HT-29 (cell line): Measurements from ENCODE around the gene DIS3L2. TPM values are rescaled to one million over a fixed set of nuclear protein-coding genes. Genes with fewer than 3 reads are reported as not detected.
A peak's percentile ranks its signal among the peaks of the same experiment; 100 is the strongest.
"Not testable (repeated sequence)": the region's sequence is repeated elsewhere in the genome, so short reads cannot be mapped to it uniquely, and the experiment has no call there.

Experiments
- DNase-seq: peaks from one replicate; pipeline ENCODE4 v3.0.0-alpha.2; 2015; ENCODE audit warnings: low spot score
- total RNA-seq: library from RNA; depleted of rRNA; stranded (reverse); fragments of >200 nt; shearing (Covaris generic); gene quantifications from 2 replicates; pipeline ENCODE4 v1.2.3, GENCODE V29; 2014

DIS3L2 gene
- total RNA-seq, 1 experiment from 2014 or later: 29.4 TPM

DNA sequence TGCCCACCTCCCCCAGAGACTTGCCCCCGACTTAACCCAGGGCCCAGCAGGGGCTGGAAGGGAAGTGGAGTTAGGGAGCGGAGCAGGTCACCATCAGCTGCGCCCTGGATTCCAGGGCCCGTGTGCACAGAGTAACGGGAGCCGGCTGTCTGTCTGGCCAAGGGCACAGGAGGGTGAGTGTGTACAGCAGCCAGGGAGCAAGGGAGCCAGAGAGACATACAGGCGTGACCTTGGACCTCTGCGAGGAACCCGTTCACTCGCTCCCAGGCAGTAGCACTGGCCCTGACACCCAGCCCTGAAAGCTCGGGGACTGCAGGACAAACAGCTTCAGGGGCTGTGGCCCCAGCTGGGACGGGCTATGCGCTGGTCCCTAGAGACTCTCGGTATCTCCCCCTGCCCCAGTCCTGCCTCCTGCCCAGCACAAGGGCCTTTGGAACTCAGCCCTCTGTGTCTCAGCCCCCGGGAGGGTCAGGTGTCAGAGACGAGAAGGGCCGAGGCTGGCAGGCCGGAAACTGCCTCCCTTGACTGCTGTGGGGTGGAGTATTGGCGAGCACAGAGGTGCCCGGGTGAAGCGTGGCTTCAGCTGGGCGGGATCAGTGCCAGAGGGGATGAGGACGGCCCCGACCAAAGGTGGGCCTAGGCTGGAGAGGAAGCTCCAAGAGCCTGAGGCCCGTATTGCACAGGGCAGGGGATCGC is 370.9 kb downstream of the DIS3L2 start:
- DNase-seq: peak; percentile 32

DNA sequence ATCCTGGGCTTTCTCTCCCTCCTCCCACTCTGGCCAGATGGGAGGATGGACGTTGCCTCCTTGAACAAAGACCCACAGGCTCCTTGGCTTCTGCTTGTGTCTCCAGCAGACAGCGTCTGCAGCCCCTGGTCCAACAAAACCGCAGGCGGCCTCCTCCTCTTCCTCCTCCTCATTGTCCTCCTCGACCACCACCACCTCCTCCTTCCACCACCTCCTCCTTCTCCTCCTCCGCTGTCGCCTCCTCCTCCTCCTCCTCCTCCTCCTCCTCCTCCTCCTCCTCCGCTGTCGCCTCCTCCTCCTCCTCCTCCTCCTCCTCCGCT is 371.4 kb downstream of the DIS3L2 start:
- DNase-seq: no peak

GRCh38 chr2:232333361-232334135 is 372.0 kb downstream of the DIS3L2 start:
- no peak for DNase-seq

- DNase-seq: not testable (repeated sequence)
These were observed 372.8 kb downstream of the DIS3L2 start for GRCh38 chr2:232334136-232334884.

DNA sequence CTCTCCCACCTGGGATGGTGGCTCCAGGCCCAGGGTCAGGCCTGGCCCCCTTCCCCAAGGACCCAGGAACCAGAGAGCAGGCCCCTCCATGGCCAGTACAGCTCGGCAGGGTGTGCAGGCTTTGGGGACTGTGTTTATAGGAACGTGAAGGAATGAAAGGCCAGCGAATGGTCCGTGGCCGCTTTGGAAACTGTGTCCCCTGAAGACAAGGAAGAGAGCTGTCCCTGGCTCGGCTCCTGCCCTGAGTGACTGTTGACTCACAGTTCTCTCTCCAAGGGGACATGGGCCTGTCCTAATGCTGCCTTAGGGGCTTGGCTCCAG is 373.3 kb downstream of the DIS3L2 start:
- not testable (repeated sequence) for DNase-seq

DNA sequence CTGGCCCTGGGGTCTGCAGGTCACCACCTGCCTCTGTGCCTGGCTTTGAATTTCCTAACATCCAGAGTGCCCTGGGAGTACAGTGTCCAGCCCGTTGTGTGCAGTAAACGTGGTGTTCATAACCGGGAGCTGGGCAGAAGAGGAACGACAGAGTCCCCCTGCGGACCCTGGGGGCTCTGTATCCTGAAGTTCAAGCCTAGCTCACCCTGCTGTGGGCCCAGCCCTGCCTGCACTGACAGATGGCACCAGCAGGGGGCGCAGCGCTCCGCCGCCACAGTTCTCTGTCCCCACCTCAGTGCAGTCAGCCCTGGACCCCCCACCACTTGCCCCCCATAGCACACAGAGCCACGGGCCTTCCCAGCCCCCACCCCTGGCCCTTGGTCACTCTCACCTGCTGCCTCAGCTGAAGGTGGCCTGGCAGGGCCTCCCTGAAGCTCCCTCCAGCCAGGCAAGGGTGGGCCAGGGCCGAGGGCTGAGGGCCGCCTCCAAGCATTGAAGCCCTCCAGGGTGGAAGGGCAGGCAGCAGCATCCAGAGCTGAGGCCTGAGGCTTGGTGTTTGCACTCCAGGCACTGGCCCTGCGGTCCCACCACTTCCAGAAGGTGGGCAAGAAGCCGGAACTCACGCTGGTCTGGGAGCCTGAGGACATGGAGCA is 373.8 kb downstream of the DIS3L2 start:
- not testable (repeated sequence) for DNase-seq

- DNase-seq: no peak
These were observed 374.3 kb downstream of the DIS3L2 start for GRCh38 chr2:232335859-232336215.

DNA sequence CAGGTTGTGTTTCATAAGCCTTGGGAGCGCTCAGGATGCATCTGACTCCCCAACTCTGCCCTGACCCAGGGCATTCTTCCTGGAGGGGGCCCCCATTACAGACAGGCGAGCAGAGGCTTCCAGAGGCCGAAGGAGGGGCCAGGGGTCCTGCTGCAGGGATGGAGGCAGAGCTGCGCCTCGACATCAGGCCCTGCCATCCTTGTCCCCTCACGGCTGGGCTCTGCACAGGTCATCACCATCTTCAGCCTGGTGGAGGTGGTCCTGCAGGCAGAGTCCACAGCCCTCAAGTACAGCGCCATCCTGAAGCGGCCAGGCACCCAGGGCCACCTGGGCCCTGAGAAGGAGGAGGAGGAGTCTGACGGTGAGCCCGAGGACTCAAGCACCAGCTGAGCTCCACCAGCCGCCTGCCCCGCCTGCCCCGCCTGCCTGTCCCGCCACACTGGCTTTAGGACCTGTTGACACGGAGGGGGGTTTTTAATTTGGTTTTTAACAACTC is 374.8 kb downstream of the DIS3L2 start:
- no peak for DNase-seq

DNA sequence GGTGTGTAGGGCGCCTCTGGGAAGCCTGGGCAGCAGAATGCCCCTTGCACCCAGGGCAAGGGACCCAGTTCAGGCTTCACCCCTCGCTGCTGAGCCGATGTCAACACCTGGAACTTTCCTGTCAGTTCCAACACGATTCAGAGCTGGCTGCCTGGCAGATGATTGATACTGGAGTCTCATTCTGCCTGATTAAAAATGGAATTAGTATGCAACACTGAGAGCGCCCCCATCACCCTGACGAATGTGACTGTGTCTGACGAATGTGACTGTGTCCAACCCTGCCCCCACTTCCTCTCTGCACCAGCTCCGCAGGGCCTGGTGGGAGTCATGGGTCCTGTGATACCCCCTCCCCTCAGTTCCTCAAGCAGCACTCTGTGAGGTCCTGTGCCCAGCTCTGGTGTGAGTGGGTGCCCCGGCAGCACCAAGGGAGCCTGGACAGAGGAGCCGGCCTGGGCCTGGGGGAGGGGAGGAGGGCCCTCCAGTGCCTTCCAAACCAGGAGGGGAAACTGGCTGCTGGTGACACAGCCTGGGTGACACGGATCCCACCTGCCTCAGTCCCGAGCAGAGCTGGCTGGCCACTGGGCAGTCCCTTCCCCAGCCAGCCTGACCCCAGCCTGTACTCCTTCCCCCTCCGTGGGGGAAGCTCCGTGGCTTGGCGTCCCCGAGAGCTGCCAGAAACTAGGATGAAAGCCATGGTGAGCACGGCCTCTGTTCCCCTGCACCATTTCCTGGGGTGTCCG is 375.6 kb downstream of the DIS3L2 start:
- DNase-seq: no peak

DNA sequence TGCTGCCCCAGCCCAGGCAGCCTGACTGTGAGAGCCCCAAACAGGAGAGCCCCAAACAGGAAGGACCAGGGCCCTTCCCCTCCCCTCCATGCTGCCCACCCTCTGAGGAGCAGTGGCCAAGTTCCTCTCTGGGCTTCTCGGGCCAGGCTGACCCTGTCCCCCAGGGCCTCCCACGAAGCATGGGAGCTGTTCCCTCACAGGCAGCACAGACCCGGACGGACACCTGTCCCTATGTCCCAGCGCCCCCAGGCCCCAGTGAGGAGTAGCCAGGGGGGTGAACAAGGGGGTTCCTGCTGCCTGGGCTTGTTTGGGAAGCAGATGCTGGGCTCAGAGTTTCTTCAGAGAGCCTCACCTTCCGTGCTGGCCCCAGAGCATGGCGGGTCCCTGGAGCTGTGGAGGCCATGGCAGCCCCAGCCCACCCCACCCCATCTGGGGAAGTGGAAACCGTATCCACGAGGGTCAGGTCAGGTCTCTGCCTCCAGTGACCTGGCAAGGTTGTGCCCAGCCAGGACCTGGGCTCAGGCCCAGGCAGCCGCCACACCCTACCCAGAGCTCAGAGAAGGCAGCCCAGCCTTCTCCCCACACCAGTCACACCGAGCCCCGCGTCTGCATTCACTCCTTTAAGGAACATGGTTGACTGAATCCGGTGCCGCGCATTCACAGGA is 376.7 kb downstream of the DIS3L2 start:
- not testable (repeated sequence) for DNase-seq

DNA sequence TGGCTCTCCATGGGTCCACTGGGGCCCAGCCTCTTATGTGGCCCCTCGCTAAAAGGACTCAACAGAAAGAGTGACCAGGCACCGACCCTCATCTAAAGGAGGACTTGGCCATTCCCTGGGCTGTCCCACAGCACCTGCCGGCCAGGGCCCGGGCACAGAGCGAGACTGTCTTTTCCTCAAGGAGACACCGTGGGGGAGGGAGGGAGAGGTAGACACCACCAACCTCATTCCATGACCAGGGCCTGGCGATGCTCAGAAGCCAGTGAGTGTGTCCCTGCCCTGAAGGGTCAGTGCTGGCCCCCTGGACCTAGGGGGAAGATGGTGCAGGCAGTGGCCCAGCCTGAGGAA is 377.2 kb downstream of the DIS3L2 start:
- no peak for DNase-seq

- DNase-seq: no peak
These were observed 377.9 kb downstream of the DIS3L2 start for GRCh38 chr2:232339121-232340081.

DNA sequence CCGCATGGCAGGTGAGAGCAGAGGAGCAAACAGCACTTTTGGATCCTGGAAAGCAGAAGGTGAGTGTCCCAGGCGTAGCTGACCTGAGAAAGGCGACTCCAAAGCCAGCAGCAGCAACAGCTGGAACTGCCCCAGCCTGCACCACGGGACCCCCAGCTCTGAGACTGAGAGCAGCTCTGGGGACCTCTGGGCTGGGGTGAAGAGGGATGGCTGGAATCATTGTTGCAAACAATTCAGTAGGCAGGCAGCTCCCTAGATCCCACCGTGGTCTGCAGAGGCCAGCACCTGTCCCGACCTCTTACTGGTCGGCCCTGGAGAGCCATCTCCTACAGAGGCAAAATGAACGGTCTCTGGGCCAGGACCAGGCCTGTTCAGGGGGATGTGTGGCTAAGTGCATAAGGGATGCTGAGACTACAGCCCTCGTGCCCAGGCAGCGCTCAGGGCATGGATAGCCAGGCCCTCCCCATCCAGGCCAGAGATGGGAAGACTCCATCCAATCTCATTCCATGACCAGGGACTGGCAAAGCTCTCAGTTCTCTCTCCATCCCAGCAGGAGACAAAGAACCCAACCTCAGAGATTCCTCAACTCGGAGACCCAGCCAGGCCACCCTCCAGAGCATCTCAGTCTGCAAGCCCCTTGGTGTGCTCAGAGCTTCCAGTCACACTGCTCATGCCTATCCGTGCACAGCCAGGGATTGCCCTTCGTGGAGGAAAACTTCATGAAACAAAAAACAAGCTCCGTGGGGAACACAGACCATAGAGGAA is 378.8 kb downstream of the DIS3L2 start:
- DNase-seq: no peak

GRCh38 chr2:232341061-232341738 is 379.7 kb downstream of the DIS3L2 start:
- no peak for DNase-seq

- no peak for DNase-seq
These were observed 380.2 kb downstream of the DIS3L2 start for GRCh38 chr2:232341739-232342126.

DNA sequence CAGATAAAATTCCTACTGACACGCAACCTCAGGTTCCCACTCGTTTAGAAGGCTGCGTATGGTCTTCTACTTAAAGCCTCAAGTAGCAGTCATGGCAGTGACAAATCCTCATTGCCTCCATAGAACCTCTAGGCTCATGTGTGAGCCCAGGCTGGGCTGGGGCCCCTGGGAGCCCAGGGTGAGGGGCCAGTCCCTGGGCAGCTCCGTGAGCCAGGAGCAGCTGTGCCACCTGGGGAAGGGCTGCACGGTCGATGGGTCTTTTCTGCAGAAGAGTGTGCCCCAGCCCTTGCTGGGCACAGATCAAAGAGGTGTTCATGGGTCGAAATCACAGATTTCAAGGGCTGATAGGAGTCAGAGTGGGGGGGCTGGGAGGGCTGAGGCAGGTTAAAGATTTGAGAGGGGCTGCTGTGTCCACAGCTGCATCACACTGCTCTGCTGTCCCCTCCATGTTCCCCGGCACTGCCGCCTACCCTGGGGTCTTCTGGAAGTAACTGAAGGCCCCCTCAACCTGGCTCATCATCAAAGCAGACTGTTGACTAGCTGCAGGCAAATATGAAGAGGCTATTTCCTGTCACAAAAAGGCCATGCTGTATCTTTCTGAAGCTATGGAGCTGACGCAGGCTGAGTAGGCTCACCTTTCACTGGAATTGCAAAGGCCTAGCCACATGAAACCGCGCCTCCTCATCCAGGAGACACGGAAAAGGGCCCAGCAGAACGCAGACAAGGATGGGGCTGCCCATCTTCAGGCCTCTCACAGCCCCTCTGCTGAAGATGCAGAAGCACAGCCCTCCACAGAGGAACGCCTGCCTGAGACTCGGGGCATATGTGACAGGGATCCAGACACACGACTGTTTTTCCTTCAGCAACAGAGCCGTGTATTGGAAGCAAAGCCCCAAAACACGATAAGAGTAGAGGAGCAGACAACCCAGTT is 381.4 kb downstream of the DIS3L2 start:
- no peak for DNase-seq

GRCh38 chr2:232343821-232344220 is 382.3 kb downstream of the DIS3L2 start:
- DNase-seq: no peak
